GM19193 (cell line): ENCODE results near the gene MBNL1.

Experiments used
- POLR2A ChIP-seq: IDR thresholded peaks from 4 replicates; pipeline ENCODE4 v1.6.1; 2011; ENCODE audit not compliant: insufficient read depth, insufficient read length; ENCODE audit errors: extremely low read depth

MBNL1 gene

DNA sequence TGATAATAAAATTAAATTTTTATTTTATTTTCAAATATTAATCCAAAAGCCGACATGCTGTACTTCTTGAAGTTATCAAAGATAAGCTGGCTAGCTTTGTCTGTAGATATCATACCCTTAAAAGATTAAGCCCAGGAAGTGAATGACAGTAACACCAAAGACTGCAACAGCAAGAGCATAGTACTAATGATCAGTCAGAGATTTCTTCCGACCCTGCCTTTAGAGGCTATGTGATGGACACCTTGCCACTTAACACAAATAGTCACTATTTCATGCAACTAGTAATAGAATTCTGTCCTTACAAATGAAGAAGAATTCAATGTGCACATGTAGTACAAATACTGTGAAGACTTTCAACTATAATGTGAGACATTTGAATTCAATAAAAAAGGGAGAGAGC is 9.3 kb upstream of the MBNL1 start:
- TF ChIP-seq POLR2A, result no peak

GRCh38 chr3:152260026-152260425 is 8.7 kb upstream of the MBNL1 start:
- TF ChIP-seq POLR2A, result no peak

DNA sequence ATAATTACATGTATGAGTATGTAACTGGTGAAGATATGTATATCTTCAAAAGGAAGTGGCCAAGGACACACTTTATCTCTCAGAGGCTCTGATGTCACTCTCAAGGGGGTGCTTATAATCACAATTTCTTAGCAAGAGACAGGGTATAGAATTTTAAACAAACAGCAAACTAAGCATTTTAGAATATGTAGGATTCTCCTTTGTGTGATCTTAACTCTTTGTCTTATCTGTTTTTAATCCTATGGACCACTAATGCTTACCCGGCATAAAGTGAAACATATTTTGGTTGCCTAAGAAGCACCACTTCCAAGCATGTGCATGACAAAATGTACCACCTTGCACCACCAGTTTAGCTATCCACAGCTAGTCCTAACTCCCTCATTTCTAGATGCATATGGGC is 8.2 kb upstream of the MBNL1 start:
- no peak for TF ChIP-seq POLR2A

DNA sequence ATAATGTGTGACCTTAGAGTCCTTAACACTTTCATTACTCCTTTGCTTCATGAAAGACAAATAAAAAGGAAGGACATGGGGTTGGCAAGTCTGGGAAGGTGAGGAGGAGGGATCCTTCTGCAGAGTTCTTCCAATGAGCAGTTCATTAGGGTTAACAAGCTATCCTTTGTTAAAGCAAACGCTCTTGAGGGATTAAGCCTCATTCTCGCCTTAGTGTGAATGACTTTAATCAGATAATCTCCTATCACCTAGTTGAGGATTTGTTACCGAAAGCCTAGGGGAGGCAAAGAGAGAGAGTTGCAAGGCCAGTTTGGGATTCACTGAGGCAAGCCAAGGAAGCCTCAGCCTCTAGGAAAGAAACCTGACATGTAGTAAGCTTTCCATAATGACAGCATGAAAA is 7.4 kb upstream of the MBNL1 start:
- no peak for TF ChIP-seq POLR2A

GRCh38 chr3:152263711-152264110 is 5.0 kb upstream of the MBNL1 start:
- no peak for TF ChIP-seq POLR2A

DNA sequence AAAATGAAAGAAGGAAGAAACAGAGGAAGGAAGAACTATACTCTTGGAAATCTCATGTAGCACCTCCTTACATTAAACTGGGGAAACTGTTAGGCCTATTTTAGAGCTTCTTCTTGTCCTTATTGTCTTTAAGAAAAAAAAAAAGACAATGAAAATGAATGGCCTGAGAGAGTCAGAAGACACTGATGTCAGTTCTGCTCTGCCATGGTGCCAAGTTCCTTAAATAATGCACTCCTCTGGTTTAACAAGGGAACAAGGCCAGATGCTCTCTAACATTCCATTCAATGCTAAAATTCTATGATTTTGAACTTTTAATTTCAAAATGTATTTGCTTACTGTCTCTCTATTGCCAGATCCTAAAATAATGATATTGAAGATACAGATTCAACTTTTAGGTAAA is 4.4 kb upstream of the MBNL1 start:
- no peak for TF ChIP-seq POLR2A

GRCh38 chr3:152266221-152266995 is 2.3 kb upstream of the MBNL1 start:
- no peak for TF ChIP-seq POLR2A

DNA sequence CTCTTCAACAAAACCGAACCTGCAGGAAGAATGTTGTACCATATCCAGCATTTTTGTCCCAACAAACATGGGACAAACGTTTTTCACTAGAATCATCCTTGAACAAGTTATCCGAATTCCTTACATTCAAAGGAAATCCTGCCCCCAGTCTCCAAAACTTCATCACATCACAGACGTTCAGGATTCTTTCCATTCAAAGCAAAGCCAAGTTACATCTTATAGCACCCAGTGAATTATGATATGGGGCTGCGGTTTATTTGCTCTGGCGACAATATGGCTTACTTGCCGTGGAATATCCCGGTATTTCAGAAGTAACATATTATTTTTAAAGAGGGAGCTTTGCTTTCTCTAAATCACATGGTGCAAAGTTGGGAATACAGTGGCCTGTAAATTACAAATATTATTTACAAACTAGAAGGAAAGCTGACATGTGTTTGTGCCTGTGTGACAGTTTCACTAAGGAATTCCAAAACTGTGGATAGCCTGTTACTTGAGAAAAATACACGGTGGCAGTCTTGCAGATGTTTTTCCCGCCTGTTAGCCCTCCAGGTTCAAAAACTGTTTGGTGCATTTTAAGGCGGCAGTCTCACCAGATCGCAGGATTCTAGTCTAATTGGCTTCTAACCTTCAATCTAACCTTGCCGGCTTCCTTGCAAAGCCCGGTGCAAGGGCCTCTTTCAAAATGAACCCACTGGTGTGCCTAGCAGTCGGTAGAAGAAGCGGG is 736 bp upstream of the MBNL1 start:
- TF ChIP-seq POLR2A, result no peak

DNA sequence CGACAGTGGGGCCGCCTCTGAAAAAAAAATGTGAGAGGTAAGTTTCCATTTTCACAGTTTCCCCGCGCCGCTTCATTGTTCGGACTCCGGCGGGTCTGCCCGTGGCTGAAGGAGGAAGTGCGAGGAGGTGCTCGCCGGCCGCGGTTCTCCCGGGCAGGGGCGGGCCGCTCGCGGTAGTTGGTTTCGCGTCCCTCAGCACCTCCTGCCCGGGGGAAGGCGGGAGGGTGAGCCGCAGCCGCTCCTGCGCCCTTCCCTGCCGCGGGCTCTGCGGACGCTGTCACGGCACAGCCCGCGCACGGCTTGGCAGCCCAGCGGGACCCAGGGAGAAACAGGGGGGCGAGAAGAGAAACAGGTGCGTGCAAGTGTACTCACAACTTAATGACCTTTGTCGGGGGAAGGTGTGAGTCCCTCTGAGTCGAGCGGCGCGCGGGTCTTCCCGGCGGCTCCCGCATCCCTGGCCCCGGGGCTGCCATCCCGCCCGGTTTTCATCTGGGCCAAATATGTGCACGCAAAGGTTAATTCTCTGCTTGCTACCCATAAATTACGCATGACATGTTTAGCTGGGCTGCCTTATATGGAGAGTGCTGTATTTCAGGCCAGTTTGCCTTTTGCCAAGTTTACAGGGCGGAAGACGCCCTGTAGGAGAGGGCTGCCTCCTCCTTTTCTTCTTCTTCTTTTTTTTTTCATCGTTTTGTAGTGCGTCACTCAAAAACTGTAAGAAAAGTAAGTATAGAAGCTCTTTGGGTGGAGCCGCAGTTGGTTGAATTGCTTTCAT is 514 bp downstream of the MBNL1 start:
- TF ChIP-seq POLR2A, result peak; percentile 73

- peak; percentile 29 for TF ChIP-seq POLR2A
These were observed 1.4 kb downstream of the MBNL1 start for GRCh38 chr3:152269831-152270734.

DNA sequence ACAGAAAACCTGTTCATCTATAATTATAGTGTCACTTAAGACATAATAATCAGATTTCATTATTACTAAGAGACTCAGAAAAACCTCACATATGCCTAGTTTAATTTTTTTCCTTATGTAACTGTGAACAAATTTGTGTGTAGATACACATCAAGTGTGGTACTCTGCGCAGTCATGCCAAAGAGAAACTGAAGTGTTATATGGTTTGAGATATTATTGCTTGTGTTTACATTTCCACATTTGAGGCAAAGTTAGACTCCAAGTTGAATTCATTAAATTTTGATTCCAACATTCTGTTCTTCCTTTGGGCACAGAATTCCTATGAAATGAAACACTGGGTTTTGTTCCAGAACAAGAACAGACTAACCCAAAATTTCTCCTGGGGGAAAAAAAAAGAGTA is 2.2 kb downstream of the MBNL1 start:
- no peak for TF ChIP-seq POLR2A

GRCh38 chr3:152271501-152272236 is 2.9 kb downstream of the MBNL1 start:
- no peak for TF ChIP-seq POLR2A

DNA sequence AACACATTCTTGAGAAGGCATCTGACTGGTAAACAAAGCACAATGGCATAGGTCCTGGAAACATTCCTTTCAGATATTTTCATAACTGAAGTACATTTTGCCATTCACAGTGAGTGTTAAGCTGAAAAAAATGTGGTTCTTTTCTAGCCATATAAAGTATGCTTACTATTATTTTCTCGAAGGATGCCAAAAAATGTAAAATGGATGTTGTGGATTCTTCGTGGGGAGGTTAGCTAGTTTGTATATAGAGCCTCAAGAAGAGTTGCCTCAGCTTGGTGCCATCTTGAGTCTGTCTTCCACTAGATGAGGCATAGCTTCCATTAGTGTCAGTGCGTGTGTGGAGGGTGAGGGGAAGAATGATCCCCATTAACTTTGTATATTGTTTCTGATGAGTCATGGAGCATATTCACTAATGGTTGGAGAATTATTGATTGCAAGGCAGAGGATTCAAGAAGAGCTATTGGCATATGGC is 4.1 kb downstream of the MBNL1 start:
- TF ChIP-seq POLR2A, result no peak

- no peak for TF ChIP-seq POLR2A
These were observed 8.0 kb downstream of the MBNL1 start for GRCh38 chr3:152276681-152277080.
